DMS114 treated with DMSO at 0.1 percent for 48 hours (cell line): ENCODE results near the gene CDK1.
"Not testable (repeated sequence)": the region's sequence is repeated elsewhere in the genome, so short reads cannot be mapped to it uniquely, and the experiment has no call there.

Experiments used
- DNase-seq: peaks from one replicate; lab custom pipeline; 2025; ENCODE audit not compliant: unreplicated experiment; lab: John Stamatoyannopoulos, UW

Gene CDK1

DNA sequence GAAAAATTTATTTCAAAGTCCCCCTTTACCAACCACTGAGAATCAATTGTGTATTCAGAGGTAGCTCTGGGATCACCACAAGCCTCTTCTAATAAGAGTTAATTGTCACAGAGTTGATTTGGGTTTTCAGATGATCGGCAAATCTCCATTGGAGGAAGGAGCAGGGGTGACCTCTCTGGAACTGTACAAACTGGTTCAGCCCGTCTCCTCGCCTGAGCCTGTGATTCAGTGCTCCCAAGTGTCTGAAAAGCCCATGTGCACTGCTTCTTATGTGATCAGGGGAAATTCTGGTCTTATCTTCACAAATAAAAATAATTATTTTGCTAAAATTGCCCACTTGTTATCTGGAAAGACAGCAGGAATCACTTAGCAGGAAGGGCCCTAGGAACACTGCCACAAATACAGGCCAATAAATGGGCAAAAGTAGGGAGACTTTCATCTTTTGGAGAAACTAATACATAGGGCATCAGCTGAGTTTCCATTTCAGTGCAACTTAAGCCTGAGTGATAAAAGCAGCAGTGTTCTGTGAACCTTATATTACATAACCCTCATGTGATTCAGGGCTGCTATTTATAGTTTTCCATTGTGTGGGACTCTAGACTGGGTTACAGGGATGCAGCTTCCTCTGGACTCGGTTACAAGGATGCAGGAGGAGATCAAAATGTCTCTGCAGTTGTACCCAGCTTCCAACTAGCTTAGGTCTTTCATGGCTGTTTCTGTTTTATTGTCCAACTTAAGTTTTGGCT lies 32.3 kb downstream of the CDK1 start:
- DNase-seq = no peak

DNA sequence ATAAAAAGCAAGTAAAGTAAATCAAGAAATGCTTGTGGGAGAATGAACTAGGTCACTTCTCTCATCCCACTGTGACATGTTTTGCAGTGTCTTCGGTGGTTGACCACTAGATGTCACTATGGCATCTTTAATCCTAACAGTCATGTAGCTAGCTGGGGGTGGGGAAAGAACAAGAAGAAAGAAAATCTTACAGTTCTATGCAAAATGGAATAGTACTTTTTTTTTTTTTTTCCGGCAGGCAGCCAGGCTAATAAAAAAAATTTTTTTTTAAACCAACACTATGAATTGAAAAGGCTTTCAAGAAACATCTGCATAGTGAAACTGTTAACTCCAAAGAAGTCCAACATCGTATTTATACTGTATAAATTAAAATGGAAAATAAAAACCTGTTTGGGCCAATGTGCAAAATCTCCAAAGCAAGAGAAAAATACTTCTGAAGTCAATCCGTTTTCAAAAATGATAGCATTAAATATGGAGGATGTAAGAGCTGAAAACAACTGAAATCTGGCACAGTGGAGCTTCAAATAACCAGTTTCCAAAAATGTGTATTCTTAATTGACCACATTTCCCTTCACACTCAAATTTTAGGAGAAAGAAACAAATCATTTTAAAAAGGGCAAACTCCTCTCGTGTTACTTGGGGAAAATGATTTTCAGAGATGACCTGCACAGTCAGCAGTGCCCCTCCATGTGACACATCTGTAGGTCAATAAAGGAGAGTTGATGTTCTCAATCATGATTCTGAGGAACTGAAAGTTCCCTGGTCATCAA lies 38.5 kb downstream of the CDK1 start:
- DNase-seq = peak; percentile 68

DNA sequence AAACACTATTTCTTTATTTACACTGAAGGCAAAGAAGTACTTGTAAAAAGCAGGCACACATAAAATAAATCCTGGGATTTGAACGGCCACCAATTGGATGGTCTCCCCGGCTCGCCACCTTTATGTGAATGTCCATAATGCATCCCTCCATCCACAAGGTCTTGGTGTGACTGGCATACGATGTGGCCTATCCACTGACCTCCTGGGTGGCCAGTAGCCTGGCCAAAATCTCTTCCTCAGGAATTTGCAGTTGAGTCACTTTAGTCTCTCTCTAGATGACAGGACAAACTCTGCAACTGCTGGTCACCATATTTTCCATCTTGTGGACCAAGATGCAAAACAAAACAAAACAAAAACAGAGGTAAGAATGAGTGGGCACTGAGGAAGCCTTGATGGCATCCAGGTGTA lies 39.1 kb downstream of the CDK1 start:
- DNase-seq = no peak

DNA sequence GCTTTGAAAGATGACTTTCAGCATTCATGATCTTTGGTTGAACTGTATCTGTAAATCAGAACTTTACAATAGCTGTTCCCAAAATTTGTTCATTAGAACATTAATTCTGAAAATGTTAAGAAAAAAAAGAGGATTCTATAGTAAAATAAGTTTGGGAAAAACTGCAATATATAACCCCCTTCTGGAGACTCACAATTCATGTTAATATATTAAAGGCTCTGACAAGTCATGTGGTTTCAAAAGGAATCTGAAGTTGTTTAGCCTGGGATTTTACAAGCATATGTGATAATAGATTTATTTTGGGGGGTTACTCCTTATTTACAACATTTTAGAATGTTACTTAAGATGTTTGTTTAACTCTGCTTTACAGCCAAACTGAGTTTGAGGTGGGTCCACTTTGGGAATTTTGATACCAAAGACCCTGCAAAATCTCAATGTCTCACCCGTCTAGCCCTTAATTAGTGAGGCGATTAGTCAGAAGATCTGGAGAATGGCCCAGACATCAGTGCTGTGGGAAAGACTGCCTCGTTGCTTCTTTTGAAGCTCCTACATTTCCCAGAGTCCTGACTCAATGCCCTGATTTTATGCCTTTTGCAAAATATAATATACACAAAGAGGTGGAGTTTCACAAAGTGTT lies 40.0 kb downstream of the CDK1 start:
- no peak for DNase-seq

DNA sequence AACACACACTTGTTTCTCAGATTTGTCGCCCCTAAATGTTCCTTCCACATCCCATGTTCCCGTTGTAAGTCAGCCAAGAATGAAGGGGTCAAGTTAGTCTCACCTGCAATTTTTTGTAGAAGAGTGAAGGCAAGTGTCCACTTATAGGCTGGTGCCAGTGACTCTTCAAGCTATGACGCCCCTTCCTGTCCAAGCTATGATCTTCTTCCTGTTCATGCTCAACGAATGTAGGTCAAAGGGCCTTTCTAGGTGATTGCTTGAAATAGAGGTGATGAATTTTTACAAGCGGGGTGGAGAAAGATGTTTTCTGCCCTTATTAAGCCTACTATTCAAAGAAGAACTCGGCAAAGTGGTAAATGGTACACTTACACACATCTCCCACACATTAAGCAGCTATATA lies 41.0 kb downstream of the CDK1 start:
- DNase-seq = no peak

DNA sequence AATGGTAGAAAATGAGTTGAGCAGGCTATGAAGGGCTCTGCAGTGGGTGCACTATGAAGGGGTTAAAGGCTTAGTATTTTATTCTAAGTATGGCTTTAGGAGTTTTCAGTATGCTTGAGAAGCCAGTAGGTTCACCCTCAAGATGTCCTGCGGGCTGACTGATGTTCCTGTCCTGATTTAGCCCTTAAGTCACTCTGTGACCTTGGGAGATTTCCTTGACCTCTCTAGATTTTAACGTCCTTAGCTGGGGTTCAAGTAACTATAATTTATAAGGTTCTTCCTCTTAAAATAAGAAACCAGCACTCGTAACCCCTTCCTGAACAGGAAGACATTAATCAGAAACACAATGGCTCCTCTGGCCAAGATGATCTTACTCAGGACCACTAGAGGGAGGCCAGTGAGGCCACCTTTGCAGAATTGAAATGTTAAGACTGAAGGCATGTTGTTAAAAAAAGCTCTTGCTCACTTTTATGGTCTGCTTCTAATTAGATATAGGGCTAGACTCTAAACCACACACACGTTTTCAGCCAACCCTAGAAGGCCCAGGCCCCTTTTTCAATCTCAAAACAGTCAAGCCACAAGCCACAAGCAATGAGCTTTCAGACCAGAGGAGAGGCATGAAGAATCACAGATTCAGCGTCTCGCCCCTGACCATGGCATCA lies 41.9 kb downstream of the CDK1 start:
- DNase-seq = no peak

DNA sequence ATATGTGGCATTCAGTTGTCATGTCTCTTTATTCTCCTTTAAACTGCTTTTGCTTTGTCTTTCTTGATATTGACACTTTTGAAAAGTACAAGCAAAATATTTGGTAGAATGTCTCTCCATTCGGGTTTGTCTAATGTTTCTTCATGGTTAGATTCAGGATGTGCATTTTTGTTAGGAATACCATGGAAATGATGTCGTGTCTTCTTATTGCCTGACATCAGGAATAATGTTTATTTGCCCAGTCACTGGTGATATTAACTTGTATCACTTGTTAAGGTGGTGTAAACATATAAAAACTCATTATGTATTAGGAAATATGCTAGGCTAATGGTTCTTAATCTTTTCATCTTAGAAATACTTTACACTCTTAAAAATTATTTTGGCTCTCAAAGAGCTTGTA lies 43.4 kb downstream of the CDK1 start:
- no peak for DNase-seq

DNA sequence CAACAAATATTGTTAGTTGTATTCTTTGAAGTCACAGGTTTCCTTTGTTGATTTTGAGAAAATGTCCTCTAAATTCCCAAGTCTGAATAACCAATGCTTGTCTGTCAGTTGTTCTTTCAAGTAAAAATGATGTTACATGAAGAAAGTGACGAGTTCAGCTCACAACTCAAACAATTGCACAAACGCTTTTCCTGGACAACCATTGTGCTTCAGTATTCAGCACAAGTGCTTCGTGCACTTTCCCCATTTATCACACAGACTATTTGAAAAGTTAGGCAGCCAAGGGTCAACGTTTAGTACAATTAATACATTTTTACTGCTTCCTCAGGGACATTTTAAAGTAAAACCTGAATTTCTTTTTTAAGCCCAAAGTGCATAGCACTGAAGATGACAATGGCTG lies 44.5 kb downstream of the CDK1 start:
- DNase-seq = no peak

DNA sequence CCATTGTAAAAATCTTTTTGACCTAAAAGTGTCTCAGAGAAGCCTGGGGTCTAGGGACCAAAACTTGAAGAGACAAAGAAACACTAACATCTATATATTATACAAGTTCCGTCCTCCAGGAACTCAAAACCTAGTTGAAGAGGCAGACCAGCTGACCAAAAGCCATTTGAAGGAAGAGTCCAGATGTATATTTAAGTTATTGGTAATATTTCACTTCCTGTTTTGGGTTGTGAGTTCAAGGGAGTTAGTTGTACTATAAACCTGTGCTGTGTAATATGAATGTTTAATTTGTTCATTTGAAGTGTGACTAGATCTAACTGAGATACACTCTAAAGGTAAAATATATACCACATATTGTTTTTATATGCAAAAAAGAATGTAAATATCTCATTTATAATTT lies 45.0 kb downstream of the CDK1 start:
- no peak for DNase-seq

DNA sequence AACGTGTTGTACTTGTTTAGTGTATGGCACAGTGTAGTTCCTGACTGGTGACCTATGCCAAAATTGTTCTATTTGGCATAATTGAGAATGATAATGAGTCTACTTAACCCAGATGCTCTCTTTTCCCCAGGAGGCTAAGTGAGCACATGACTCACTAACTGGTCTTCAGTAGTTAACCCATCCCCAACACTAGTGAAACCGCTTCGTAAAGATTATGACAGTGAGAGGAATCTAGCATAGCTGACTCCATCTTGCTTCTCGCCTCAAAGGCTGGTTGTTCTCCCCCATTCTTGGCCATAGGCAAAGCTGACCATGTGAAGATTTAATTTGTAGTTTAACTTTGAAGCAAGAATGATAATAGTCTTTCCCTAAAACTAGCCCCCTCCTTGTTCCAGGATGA lies 47.2 kb downstream of the CDK1 start:
- no peak for DNase-seq

DNA sequence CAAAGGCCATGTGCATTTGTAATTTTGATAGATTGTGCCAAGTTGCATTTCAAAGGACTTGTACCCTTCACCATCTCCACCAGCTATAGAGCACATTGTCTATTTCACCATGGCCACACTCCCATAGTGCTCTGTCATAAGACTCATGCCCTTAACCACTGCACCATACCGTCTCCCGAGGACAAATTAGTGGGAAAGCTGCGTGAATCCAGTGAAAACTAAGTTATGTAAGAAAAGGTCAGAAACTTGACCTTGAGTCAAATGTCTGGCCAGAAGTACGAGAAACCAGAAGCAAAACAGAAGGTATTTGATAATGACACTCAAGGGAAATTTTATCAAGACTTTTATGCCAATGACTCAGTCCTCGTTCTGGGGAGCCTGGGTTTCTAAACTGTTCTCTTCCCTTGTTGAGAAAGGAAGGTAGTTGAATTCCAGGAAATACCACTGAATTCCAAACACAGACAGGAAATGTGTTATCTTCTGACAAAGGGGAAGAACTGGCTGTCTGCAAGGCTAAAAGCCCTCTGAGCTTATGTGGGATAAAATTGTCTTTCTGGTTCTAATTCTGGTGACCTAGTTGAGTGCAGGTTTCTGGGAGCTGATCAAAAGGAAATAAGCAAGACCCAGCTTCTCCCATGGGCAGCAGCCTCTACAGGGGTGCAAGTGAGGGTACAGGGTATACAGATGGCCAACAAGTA lies 49.7 kb downstream of the CDK1 start:
- DNase-seq = no peak

DNA sequence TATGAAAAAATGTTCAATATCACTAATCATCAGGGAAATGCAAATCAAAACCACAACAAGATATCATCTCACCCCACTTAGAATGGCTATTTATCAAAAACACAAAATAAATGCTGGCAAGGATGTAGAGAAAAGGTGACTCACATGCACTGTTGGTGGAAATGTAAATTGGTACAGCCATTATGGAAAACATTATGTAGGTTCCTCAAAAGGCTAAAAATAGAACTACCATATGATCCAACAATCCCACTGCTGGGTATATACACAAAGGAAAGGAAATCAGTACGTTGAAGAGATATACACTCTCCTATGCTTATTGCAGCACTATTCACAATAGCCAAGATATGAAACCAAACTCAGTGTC lies 50.2 kb downstream of the CDK1 start:
- DNase-seq = no peak

DNA sequence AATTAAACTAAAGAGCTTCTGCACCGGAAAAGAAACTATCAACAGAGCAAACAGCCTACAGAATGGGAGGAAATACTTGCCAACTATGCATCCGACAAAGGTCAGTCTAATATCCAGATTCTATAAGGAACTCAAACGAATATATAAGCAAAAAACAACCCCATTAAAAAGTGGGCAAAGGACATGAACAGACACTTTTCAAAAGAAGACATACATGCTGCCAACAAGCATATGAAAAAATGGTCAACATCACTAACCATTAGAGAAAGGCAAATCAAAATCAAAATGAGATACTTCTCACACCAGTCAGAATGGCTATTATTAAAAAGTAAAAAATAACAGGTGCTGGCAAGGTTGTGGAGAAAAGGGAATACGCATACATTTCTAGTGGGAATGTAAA lies 53.9 kb downstream of the CDK1 start:
- not testable (repeated sequence) for DNase-seq

DNA sequence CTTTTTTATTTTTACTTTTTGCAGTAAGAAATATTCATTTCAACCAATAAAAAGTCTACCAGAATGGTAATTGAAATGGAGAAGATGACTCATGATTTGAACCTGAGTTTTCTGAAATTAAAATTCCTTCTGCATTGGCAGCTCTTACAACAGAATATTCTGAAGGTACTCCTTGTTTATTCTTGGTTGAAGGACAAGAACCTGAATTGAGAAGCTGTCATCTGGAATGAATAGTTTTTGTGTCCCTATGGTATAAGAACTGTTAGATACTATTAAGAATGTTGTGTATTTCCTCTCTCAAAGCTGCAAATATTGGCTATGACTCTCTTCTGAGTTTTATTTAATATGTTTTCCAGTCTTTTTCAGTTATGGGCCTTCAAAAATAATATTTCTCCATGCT lies 56.1 kb downstream of the CDK1 start:
- DNase-seq = no peak

DNA sequence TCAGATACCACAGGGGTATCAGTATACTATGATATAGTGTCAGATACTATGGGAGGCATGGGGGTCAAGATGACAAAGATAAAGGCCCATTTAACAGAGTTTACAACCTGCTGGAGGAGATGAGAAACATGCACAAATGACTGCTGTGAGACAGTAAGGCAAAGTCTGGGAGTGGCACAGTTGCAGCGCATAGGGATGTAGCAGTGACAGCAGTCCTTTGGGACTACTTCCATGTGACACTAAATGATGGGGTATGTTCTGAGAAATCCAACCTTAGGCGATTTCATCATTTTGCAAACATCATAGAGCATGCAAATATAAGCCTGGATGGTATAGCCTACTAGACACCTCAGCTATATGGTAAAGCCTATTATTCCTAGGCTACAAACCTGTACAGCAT lies 56.8 kb downstream of the CDK1 start:
- no peak for DNase-seq

DNA sequence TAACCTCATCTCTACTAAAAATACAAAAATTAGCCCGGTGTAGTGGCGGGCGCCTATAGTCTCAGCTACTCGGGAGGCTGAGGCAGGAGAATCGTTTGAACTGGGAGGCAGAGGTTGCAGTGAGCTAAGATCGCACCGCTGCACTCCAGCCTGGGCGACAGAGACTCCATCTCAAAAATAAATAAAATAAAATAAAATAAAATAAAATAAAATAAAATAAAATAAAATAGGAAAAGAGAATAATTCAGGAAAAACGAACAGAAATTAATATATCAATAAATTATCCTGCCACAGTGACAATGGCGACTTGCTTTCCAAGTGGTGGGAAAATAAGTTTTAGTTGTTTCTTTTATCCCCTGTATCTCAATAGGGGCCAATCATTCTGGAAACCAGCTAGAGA lies 62.9 kb downstream of the CDK1 start:
- DNase-seq = not testable (repeated sequence)

DNA sequence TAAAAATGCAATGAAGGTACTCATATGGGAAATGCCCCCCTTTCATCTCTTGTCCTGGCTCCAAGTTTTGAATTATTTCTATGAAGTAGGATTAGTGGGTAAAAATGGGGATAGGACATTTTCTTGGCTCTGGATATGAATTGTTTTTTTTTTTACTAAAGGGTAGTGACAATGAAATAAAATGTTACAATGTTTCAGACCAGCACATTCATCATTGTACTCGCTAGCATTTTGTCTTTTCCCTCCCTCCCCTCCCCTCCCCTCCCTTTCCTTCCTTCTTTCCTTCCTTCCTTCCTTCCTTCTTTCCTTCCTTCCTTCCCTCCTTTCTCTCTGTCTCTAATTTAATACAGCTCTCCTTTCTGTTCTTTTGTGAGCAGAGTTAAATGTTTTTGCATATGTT lies 64.4 kb downstream of the CDK1 start:
- DNase-seq = no peak
